T-helper 1 cell (primary cell): ENCODE data around the gene LOXL1.
"Not testable (repeated sequence)": the region's sequence is repeated elsewhere in the genome, so short reads cannot be mapped to it uniquely, and the experiment has no call there.

Source experiments
- DNase-seq, 5 donors: peaks; one replicate each; pipeline ENCODE4 v3.0.0-alpha.2; 2012 to 2020

Gene LOXL1

DNA sequence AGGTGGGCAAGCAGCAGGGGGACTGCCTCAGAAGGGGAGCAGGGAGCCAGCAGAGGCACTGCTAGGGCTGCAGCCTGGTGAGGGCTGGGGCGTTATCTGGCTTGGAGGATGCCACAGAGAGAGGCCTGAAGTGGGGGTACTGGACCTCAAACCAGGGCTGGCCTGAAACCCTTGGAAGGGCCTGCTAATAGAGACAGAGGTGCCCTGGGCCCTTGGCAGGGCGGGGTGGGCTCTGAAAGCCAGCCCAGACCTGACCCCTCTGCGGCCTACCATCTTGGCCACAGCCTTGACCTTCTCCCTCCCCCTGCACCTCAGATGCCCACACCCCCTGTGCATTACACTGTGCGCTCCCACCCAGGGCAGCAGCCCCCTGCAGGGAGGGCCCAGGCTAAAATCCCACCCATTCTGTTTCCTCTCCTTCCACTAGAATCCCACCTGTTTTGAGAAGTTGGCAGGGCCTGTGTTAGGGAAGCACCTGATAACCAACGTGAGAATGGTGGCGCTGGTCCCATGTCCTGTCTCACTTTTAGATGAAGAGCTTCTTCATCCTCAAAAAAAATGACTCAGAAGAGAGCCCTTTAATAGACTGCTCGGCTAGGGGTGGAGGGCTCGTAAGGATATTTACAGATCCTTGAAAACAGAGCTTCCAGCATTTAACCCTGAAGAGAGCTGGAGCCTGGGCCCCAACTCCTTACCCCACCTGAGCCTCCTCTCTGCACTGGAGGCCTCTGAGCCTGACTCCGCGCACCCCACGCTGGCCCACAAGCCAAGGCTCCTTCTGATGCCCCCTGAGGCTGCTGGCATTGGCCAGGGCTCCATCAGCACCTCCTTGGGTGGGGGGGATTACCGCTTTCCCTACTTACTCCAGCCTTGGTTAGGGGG, 29.8 kb downstream of the LOXL1 start:
- no peak for DNase-seq

DNA sequence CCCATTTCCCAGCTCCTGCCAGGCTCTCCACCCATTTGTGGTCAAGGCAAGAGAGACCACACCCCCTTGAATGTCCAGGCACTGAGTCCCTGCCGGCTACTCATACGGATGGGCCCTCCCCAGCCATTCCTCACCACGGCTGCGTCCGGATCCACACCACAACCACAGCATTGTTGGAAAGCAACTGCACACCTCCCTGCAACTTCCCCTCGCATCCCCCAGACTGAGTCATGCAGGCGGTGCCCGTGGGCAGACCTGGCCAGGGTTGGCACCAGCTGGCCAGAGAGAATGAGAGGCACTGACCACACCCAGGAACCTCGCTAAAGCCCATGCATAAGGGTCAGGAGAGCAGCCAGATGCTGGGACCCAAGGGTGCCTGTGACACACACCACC, 30.5 kb downstream of the LOXL1 start:
- DNase-seq = no peak

DNA sequence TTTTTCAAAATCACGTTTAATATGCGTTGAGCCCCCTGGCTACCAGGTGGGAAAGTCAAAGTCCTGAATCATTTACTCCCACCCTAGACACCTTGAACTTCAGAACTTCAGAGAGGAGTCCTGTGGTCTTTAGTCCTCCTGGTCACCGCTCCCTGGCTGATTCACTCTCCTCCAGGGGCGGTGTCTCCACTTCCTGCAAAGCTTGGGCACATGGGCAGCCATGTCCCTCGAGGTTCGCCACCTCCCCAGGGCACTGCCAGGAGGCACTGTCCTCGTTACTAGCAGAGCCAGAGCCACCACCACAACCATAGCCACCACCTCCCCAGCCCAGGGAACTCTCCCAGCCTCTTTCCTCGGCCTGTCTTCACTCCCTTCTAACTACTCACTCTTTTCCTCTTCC, 31.0 kb downstream of the LOXL1 start:
- no peak for DNase-seq

DNA sequence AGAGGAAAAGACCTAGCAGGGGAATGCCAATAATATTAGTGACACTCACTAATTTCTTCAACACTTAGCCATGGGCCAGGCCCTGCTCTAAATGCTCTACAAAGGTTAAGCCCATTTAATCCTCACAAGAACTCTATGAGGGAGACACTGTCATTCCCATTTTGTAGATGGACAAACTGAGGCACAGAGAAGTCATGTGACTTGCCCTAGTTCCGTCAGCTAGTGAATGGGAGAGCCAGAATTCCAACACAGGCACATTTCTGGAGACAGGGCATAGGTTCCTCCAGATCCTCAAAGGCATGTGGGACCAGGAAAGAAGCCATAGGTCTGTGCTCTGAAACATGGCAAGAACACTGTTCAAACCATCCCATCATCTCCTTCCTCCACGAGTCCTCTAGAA, 31.5 kb downstream of the LOXL1 start:
- DNase-seq = no peak

DNA sequence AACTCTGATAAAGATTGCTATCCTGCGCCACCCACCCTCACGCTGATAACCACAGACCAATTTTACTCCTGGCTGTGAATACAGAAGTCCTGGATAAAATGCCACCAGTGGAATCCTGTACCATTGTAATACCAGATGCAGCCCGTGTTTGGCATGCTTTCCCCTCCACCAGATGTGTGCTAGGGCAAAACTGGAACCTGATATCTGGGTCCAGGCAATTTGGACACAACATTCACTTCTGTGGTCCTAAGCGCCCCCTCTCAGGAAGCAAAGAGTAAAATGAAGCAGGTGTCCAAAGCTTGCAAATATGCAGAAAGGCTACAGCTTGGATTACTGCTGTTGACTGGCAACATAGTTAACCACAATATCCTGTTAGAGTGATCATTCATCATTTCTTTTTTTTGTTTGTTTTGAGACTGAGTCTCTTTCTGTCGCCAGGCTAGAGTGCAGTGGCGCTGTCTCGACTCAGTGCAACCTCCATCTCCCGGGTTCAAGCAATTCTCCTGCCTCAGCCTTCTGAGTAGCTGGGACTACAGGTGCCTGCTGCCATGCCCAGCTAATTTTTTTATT, 32.8 kb downstream of the LOXL1 start:
- DNase-seq = peak in 1 of 5 donors; percentile 75

DNA sequence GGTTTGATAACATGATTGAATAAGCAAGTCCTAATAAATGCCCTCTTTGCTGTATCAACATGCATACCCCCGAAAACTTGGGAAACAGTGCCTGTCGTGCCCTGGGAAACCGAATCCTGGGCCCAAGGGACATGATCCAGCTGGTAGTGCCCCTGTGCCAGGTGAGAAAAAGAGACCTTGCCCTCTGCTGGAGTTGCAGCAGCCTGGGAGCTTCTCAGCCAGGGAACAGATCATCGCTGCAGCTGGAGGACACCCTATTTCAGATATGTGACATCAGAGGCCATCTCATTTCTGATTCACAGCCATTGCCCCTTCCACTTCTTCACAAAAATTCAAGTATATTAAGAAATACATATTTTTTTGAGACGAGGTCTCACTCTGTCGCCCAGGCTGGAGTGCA, 33.5 kb downstream of the LOXL1 start:
- DNase-seq = no peak

DNA sequence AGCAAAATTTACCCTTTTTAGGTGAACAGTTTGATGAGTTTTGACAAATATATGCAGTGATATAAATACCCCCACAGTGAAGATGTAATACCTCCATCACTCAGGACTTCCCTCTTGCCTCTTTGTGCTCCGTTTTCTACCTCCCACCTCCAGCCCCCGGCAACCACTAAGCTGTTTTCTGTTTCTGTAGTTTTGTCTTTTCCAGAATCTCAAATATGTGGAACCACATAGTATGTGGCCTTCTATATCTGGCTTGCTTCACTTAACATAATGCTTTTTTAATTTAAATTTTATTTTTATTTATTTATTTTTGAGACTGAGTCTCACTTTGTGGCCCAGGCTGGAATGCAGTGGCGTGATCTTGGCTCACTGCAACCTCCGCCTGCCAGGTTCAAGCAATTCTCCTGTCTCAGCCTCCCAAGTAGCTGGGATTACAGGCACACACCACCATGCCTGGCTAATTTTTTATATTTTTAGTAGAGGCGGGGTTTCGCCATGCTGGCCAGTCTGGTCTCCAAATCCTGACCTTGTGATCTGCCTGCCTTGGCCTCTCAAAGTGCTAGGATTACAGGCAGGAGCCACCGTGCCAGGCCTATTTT, 34.3 kb downstream of the LOXL1 start:
- not testable (repeated sequence) for DNase-seq

DNA sequence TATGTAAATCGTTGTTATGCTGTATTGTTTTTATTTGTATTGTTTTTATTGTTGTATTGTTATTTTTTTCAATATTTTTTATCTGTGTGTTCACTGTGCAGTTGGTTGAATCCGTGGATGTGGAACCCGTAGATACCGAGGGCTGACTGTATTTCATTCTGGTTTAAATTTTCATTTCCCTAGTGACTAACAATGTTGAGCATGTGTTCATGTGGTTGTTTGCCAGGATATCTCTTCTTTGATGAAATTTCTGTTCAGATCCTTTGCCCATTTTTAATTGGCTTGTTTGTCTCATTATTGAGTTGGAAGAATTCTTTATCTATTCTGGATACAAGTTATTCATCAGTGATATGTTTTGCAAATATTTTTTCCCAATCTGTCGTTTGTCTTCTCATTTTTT, 36.2 kb downstream of the LOXL1 start:
- DNase-seq = no peak

DNA sequence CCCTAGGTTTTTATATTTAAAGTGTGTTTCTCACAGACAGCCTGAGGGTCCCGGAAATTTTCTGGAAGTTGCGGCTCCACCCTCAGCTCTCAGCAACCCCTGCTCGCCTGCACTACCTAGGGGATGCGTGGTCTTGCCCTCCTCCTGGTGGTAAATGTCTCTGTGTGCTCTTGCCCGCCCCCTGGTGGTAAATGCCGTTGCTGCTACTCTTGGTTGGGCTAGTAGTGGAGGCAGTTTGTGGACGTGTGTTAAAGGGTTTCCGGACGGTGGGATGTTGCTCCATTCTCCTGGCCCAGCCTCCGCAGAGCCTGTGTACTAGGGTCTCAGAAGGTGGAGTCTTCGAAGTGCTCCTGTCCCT, 38.5 kb downstream of the LOXL1 start:
- peak; percentile 58 to 84 (median 76) for DNase-seq

DNA sequence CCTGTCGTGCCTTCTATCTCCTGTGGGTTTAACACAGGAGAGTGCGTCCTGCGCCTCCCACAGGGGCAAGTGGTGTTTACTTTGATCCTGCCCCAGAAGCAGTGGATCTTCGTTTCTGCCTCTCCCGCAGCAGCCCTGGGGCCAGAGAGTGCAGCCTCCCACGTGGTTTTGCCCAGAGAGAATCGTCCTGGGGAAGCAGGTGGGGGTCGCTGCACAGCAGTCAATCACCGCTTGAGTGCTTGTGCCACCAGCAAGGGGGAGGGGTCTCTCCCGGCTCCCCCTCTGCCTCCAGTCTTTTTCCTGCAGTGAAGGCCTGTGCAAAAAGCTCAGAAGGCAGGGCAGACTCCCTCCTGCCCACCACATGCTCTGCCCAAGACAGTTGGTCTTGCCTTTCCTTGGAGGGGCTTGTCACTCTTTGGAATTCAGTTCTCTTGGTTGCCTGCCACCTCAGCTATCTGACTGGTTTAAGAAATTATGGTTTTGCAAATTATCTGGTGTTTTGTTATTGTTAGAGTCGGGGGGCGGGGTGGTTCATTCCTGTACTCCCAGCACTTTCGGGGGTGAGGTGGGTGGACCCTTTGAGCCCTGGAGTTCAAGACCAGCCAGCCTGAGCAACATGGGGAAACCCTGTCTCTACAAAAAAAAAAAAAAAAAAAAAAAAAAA, 39.0 kb downstream of the LOXL1 start:
- DNase-seq = peak in 1 of 5 donors; percentile 14

DNA sequence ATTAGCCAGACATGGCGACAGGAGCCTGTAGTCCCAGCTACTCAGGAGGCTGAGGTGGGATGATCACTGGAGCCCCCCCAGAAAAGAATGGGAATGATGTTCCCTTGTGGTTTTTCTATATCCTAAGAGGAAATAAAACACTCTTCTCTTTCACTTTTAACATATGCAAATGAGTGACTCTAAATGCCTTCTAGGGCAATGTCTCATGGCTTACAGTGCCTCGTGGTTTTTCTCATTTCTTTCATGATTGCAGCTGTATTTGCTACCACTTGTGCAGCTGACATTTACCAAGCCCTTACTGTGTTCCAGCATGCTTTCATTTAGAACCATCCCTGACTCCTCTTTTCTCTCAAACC, 39.5 kb downstream of the LOXL1 start:
- DNase-seq = peak in 1 of 5 donors; percentile 57

DNA sequence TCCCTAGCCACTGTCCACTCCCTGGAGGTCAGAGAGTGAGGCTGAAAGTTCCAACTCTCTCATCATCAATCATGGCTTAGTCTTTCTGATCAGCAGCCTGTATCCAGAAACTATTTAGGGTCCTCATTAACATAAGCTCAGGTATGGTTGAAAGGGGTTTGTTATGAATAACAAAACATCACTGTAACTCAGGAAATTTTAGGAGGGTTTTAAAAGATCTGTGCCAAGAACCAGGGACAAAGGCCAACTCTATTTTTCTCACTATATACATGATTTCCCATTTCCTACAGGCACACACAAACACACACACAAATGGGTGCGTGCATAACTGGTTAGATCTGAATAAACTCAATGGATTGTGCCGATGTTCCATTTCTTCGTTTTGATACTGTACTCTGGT, 42.2 kb downstream of the LOXL1 start:
- no peak for DNase-seq

DNA sequence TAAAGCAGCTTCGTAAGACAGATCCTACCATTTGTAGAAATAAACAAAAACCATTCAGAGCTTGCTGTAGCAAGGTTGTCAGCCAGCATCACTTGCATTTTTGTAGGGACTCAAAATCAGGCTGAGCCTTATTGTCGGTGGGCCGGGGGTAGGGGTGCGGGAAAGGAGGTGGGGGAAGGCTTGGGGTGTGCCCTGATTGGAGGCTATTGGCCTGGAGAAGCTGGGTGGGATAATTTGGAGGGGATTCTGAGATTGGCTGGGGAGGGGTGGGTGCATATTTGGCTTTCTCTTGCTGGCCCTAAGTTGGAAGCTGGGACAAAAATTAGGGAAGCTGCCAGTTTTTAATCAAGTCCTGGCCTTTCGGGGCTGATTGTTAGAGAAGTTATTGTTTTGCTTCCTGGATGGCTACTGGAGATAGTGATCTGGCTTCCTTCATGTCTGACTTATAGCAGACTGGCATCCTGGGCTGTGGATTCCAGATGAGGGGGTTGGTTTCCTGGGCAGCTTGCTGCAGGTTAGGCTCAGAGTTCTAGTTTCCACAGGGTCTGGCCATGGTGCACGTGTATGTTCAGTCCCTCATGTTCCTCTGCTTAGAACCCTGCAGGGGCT, 43.0 kb downstream of the LOXL1 start:
- DNase-seq = no peak

DNA sequence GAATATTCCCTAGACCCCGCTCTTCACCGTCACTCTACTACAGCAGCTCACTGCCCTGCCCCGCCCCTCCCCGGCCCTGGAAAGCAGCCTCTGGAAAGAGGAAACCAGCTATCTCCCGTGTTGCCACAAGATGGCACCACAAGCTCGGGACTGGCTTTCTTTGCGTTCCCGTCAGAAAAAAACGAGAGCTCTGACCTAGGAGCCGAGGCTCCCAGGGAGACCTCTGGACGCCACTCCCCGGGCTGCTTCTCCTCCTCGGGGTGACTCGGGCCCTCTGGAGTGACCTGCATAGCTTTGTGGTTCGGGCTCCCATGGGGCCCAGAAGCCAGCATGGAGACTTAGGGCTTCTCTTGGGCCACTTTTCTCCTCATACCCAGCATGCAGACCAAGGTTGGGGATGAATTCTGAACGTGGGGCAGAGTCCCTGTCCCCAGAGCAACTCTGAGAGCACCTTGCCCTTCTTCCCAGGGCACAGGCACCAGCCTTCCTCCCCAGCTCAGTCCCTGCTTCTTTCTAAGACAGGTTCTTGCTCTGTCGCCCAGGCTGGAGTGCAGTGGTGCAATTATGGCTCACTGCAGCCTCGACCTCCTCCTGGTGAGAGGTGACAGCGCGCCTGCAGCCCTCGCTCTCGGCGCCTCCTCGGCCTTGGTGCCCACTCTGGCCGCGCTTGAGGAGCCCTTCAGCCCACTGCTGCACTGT, 46.9 kb downstream of the LOXL1 start:
- peak; percentile 47 to 81 (median 64) for DNase-seq

DNA sequence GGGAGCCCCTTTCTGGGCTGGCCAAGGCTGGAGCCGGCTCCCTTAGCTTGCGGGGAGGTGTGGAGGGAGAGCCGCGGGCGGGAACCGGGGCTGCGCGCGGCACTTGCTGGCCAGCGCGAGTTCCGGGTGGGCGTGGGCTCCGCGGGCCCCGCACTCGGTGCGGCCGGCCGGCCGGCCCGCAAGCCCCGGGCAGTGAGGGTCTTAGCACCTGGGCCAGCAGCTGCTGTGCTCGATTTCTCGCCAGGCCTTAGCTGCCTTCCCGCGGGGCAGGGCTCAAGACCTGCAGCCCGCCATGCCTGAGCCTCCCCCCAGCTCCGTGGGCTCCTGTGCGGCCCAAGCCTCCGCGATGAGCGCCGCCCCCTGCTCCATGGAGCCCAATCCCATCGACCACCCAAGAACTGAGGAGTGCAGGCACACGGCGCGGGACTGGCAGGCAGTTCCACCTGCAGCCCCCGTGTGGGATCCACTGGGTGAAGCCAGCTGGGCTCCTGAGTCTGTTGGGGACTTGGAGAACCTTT, 47.5 kb downstream of the LOXL1 start:
- not testable (repeated sequence) for DNase-seq

DNA sequence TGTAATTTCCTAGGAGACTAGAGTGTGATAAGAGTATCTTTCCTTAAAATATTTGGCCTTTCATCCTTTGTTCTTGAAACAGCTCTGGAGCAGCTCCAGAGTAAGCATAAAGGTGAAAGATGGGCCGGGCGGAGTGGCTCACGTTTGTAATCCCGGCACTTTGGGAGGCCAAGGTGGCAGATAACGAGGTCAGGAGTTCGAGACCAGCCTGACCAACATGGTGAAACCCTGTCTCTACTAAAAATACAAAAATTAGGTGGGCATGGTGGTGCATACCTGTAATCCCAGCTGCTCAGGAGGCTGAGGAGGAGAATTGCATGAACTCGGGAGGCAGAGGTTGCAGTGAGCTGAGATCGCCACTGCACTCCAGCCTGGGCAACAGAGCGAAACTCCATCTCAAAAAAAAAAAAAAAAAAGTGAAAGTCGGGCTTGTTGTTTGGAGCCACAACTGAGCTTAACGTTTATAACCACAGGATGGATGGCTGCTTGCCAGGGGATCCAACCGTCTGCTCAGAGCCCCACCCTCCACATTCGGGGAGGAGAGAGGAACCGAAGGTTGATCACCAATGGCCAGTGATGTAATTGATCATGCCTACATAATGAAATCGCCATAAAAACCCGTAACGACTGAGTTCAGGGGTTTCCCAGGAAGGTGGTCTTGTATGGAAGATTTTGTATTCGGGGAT, 49.3 kb downstream of the LOXL1 start:
- DNase-seq = peak in 1 of 5 donors; percentile 74

DNA sequence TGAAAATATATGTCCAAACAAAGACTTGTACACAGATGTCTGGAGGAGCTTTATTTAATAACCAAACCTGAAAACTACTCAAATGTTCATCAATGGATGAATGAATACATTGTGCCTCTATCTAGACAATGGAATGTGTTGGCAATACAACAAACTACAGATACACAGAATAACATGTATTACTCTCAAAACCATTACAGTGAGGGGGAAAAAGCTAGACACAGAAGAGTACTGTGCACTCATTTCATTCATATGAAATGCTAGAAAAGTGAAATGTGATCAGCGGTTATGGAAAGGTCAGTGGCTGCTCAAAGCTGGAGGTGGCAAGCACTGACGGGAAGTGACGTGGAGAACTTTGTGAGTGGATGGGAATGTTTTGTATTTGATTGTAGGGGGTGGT, 52.6 kb downstream of the LOXL1 start:
- DNase-seq = no peak

DNA sequence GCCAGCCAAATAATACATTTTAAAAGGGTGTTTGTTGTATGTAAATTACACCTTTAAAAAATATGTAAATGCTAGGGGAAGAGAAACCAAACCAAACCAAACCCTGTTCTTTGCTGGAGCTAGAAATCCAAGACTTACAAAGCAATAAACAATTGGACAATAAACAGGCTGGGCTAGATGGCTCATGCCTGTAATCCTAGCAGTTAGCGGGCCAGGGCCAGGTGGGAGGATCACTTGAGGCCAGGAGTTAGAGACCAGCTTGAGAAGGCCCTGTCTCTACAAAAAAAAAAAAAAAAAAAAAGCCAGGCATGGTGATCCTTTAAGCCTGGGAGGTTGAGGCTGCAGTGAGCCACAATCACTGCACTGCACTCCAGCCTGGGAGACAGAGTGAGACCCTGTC, 53.4 kb downstream of the LOXL1 start:
- DNase-seq = no peak

DNA sequence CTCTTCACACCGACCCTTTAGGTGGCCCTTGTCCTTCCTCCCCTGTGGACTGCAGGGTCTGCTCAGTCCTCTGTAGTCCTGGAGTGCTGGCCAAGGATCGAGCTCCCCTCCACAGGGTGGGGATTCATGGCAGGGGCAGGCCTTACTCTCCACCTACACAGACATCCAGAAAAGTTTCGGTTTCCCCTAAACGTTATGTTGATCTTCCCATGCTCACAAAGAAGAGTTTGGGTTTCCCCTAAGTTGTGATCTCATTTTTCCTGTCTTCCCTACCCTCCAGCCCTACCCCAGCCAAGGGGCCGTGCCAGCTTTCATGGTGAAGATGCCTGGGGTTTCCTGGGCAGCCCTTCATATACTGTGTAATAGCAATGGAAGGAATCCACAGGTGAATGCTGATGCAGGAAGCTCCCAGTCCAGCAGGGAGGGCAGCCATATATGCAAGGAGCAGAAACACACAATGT, 55.5 kb downstream of the LOXL1 start:
- no peak for DNase-seq

DNA sequence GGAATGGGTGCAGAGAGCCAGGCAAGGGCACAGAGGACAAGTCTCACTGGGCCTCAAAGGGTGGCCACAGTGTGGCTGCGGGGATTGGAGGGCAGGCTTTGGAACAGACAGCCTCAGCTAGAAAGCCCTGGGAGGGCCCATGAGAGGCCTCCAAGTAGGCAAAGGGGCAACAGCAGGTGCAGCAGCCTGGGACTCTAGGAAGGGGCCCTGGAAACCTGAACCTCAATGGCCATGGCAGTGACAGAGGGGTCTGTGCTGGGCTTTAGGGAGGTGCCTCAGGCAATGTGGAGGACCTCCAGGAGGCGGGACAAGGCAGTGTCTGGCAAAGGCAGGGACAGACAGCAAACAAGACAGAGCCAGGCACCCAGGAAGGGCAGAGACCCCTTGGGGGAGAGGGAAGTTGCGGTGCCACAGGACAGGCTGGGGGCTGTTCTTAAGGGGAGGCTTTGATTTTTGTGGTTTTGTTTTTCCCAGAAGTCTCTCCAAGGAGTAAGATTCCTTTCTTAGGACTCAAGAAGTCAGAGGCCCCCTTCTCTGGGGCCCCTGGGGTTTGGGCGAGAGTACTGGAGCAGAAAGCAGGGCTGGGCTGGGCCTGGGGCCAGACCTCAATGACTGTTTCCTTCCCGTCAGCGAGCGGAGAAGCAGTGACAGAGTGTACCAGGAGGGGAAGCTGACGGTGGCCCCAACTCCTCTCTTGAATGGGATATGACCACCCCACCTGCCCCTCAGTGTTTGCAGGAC, 56.1 kb downstream of the LOXL1 start:
- DNase-seq = peak in 1 of 5 donors; percentile 32

DNA sequence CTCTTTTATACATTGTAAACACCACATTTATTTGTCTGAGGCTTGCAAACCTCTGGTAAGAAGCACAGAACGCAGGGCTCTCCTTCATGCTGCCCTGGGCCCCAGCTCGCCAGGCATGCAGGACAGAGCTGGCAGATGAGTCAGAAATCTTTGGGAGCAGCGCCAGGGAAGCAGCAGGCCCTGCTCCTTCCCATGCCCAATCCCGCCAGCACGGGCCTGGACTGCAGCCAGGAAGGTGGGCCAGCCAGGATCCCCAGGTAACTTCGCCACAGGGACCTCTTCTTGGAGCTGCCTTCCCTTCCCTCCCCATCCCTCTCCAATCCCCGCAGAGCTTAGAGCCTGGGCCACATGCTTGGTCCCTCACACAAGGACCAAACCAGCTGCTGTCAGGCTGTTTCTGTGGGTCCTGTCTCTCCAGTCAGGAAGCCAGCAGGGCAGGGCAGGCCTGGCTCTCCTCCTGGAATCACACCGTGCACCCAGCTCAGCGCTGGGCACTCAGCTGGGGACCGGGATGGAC, 57.0 kb downstream of the LOXL1 start:
- DNase-seq = no peak
